RWPE2 (cell line): ENCODE data around the gene TAF1D.

Experiments
- ATAC-seq: fragments of 200-7000 bp; cut with Tn5 transposase; 3 replicates; pipeline ENCODE4 v1.9.1; 2021; ENCODE audit warnings: low read depth
- DNase-seq: peaks from one replicate; pipeline ENCODE4 v3.0.0-alpha.2; 2020; ENCODE audit warnings: low spot score
- H3K27ac ChIP-seq: fragments of 450-650 bp; 2 replicates; pipeline ENCODE4 v1.5.1; 2017; ENCODE audit warnings: mild to moderate bottlenecking; ENCODE audit not compliant: poor library complexity, severe bottlenecking
- H3K27me3 ChIP-seq: fragments of 250-450 bp; sonication (Bioruptor Pico); 2 replicates; pipeline ENCODE4 v1.5.1; 2021; ENCODE audit warnings: mild to moderate bottlenecking, moderate library complexity; ENCODE audit not compliant: insufficient read depth, poor library complexity, severe bottlenecking
- H3K36me3 ChIP-seq: fragments of 250-450 bp; sonication (Bioruptor Pico); 2 replicates; pipeline ENCODE4 v1.5.1; 2020; ENCODE audit warnings: low read depth, mild to moderate bottlenecking, moderate library complexity
- H3K4me1 ChIP-seq: fragments of 250-450 bp; sonication (Bioruptor Pico); 2 replicates; pipeline ENCODE4 v1.5.1; 2021; ENCODE audit warnings: mild to moderate bottlenecking, moderate library complexity; ENCODE audit not compliant: insufficient read depth, poor library complexity, severe bottlenecking
- H3K4me3 ChIP-seq: fragments of 250-450 bp; sonication (Bioruptor Pico); 2 replicates; pipeline ENCODE4 v1.5.1; 2021; ENCODE audit warnings: mild to moderate bottlenecking, moderate library complexity; ENCODE audit not compliant: severe bottlenecking
- H3K9me3 ChIP-seq: fragments of 250-450 bp; sonication (Bioruptor Pico); 2 replicates; pipeline ENCODE4 v1.5.1; 2021; ENCODE audit warnings: mild to moderate bottlenecking, moderate library complexity; ENCODE audit not compliant: severe bottlenecking
- TF ChIP-seq, protein P1 (sequence below): fragments of 450-650 bp; IDR thresholded peaks from one replicate; pipeline ENCODE4 v1.5.1; 2017; ENCODE audit warnings: mild to moderate bottlenecking, moderate library complexity; ENCODE audit not compliant: poor library complexity, severe bottlenecking

Gene TAF1D

DNA sequence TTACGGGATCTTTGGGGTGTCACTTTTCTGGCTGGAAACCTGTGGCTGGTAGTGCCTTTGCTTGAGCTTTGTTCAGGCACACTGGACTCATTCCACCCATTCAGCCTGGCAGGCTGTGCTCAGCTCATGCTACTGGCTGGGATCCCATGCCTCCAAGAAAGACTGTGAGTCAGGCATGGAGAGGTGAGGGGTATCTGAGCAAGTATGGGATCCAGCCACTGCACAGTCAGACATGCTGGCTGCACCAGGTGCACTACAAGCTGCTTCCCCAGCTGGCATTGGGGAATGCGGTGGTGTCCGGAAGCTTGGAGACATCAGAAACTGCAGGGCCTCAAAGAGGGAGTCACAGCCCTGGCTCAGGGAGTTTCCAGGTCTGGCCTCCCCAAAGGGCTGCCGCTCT, 30.8 kb upstream of the TAF1D start:
- Histone ChIP-seq H3K36me3 (no peaks in the 10 kb centered on the region), H3K27ac (no peak overlapping the region), H3K27me3 (no peaks in the 10 kb centered on the region), H3K4me3 (no peak overlapping the region), H3K4me1 (no peaks in the 10 kb centered on the region), H3K9me3 (no peaks in the 10 kb centered on the region)
- TF ChIP-seq, protein P1, sequence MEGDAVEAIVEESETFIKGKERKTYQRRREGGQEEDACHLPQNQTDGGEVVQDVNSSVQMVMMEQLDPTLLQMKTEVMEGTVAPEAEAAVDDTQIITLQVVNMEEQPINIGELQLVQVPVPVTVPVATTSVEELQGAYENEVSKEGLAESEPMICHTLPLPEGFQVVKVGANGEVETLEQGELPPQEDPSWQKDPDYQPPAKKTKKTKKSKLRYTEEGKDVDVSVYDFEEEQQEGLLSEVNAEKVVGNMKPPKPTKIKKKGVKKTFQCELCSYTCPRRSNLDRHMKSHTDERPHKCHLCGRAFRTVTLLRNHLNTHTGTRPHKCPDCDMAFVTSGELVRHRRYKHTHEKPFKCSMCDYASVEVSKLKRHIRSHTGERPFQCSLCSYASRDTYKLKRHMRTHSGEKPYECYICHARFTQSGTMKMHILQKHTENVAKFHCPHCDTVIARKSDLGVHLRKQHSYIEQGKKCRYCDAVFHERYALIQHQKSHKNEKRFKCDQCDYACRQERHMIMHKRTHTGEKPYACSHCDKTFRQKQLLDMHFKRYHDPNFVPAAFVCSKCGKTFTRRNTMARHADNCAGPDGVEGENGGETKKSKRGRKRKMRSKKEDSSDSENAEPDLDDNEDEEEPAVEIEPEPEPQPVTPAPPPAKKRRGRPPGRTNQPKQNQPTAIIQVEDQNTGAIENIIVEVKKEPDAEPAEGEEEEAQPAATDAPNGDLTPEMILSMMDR = no peak
- ATAC-seq = no peak
- DNase-seq = no peak

GRCh38 chr11:93770160-93770559, 28.9 kb upstream of the TAF1D start:
- Histone ChIP-seq H3K27ac (no peak overlapping the region), H3K4me3 (no peak overlapping the region), H3K27me3 (no peaks in the 10 kb centered on the region), H3K4me1 (no peaks in the 10 kb centered on the region), H3K36me3 (no peaks in the 10 kb centered on the region), H3K9me3 (no peaks in the 10 kb centered on the region)
- no peak for DNase-seq
- TF ChIP-seq, protein P1 = no peak
- no peak for ATAC-seq

DNA sequence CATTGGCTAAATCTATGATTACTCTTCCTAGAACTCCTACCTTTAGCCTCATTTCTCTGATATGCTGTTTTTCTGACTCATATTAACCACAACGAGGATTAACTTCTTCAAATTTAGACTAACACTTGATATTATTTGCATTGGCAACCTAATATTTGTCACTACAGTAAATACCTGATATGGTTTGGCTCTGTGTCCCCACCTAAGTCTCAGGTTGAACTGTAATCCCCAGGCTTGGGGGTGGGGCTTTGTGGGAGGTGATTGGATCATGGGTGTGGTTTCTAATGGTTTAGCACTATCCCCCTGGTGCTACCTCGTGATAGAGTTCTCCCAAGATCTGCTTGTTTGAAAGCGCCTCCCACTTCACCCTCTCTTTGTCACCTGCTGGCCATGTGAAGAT, 25.7 kb upstream of the TAF1D start:
- TF ChIP-seq, protein P1 = no peak
- DNase-seq = no peak
- no peaks in the 10 kb centered on the region for H3K36me3 ChIP-seq
- H3K4me3 ChIP-seq = no peak overlapping the region
- no peaks in the 10 kb centered on the region for H3K27me3 ChIP-seq
- no peak overlapping the region for H3K27ac ChIP-seq
- H3K4me1 ChIP-seq = no peaks in the 10 kb centered on the region
- no peak for ATAC-seq
- no peaks in the 10 kb centered on the region for H3K9me3 ChIP-seq

DNA sequence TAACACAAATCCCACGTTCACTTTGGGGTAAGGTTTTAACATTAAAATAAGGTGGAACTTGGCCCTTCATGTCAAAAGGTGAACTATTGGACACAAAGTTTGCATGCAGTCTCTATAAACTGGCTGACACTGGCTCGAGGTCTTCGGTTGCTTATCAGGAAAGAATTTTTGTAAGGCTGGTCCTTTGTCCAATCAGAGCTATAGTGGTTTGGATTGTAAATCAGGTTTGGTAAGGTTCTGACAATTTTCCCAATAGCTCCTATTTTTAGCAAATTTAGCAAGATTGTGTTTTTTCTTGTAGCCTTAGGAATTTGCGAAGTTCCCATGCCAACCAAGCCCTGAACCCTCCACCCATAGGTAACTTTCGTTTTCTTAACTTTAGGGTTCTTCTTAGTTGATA, 25.2 kb upstream of the TAF1D start:
- 0 out of 2 replicates have a peak, but pooled peaks cover 4% of the 10 kb centered on the region for H3K36me3 ChIP-seq
- H3K27me3 ChIP-seq = no peaks in the 10 kb centered on the region
- no peaks in the 10 kb centered on the region for H3K4me1 ChIP-seq
- TF ChIP-seq, protein P1 = no peak
- no peaks in the 10 kb centered on the region for H3K9me3 ChIP-seq
- H3K27ac ChIP-seq = no peak overlapping the region
- DNase-seq = no peak
- no peak for ATAC-seq
- no peak overlapping the region for H3K4me3 ChIP-seq

DNA sequence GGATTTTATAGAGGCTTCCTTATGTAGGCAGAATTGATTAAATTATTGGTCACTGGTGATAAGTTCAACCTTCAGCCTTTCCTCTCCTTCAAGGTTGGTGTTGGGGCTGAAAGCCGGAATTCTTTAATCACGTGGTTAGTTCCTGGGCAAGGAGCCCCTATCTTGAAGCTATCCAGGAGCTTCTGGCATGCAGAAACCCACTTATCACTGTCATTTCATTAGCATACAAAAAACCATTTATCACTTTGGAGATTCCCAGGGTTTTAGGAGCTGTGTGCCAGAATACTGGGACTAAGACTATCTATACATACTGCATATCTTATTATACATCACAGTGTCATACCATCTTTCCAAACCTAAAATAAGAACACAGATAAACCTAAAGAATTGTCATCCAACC, 24.3 kb upstream of the TAF1D start:
- ATAC-seq (no peak), DNase-seq (no peak)
- TF ChIP-seq, protein P1 = no peak
- Histone ChIP-seq H3K4me3 (no peak overlapping the region), H3K27me3 (no peaks in the 10 kb centered on the region), H3K27ac (no peak overlapping the region), H3K36me3 (0 out of 2 replicates have a peak, but pooled peaks cover 7% of the 10 kb centered on the region), H3K4me1 (no peaks in the 10 kb centered on the region), H3K9me3 (no peaks in the 10 kb centered on the region)
